C4-2B (cell line): ENCODE results near the gene SCFD2.
A peak's percentile ranks its signal among the peaks of the same experiment; 100 is the strongest.

Source experiments
- H3K27ac ChIP-seq: fragments of 450-650 bp; 2 replicates; pipeline ENCODE4 v1.5.1; 2017
- CTCF ChIP-seq: fragments of 450-650 bp; conservative IDR thresholded peaks from 2 replicates; pipeline ENCODE4 v1.5.1; 2017; ENCODE audit warnings: mild to moderate bottlenecking
- ZFX ChIP-seq: fragments of 450-650 bp; IDR thresholded peaks from 2 replicates; pipeline ENCODE4 v1.6.1; 2017

SCFD2 gene

DNA sequence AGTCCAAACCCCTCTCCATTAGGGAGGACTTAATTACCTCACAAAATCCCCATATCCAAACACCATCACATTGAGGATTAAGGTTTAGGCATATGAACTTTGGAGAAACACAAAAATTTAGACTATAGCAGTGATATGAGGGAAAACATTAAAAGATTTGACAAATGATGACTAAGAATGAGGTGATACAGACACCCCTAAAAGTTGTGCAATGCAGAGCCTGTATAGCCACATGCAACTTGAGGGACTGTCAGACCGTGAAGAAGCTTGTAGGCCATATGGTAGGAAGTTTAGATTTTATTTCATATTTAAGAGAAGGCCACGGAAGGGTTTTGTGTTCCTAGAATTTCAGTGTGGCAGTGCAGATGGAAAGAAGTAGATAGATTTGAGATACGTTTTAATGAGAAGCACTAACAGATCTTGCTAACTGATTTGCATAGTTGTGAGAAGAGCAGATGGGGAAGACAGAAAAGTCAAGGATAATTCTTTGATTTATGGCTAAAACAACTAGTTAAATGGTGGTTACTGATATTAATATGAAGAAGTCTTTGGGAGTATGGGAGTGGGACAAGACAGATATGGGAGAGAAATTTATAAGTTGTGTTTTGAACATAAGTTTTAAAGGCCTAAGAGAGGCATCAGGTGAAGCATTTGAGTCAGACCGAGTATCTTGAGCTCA, 6.1 kb upstream of the SCFD2 start:
- no peak for TF ChIP-seq CTCF
- TF ChIP-seq ZFX = no peak
- H3K27ac ChIP-seq = no peak overlapping the region

- TF ChIP-seq ZFX = no peak
- no peak for TF ChIP-seq CTCF
- H3K27ac ChIP-seq = no peak overlapping the region
Measured at GRCh38 chr4:53371049-53371448, 5.2 kb upstream of the SCFD2 start.

- H3K27ac ChIP-seq = no peak overlapping the region
- TF ChIP-seq ZFX (no peak), CTCF (no peak)
Measured at GRCh38 chr4:53367721-53368120, 1.9 kb upstream of the SCFD2 start.

GRCh38 chr4:53366301-53366716, 448 bp upstream of the SCFD2 start:
- TF ChIP-seq CTCF = no peak
- no peak for TF ChIP-seq ZFX
- H3K27ac ChIP-seq = peak overlapping the region; percentile 62

DNA sequence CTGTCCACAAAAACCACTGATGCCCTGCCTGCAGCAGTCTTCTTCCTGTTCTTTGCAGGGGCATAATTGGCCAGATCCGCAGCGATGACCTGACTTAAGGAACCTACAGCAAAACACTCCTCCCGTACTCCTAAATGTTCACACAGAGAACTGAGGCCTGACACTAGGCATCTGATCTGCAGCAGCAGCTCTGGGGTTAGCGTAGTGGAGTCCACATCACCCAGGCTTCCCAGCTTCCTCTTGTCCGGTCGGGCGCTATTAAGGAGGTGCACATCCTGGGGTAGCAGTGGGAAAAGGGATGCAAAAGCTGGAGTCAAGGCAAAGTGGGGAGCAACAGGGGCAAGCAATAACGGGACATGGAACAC, 758 bp downstream of the SCFD2 start:
- peak overlapping the region; percentile 62 for H3K27ac ChIP-seq

DNA sequence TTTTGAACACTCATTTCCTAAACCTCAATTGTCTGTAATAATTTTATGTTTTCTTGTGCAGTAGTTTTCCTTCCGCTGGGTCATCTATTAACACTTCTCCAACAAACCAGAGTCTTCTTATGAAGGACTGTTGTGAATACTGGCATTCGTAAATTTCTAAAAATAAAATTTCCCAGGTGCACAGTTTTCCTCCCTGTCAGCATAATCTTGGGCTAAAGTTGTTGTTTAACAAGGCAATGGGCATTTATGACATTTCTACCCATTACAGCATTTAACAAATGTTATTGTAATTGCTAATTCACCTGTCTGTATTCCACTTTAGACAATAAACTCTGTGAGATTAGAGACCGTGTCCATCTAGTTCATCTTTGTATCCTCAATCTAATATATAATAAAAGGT, 1.2 kb downstream of the SCFD2 start:
- H3K27ac ChIP-seq = peak overlapping the region; percentile 62
- TF ChIP-seq ZFX = no peak
- TF ChIP-seq CTCF = no peak

More for the DNA sequence above, 758 bp downstream of the SCFD2 start:
- TF ChIP-seq CTCF (no peak), ZFX (no peak)

- no peak overlapping the region for H3K27ac ChIP-seq
- TF ChIP-seq ZFX = no peak
- TF ChIP-seq CTCF = no peak
Measured at GRCh38 chr4:53362093-53362492, 3.8 kb downstream of the SCFD2 start.
